ENCODE data around the gene CDH12.

DNA sequence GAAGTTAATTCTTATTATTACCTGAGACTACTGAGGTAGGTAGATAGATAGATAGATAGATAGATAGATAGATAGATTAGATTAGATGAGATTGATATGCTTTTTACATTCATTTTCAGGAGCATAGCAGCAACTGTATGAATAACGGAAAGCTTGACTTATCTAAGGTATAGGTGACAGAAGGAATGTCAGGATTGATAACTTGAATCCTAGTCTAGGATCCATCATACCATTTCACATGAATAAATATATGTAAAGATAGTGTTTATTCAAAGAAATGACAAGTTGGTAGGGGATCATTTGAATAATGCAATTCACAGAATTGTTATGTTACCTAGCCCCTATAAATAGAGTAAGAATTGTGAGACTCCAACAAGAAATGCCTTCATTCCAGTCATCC lies 1008.2 kb downstream of the CDH12 start:
- TF ChIP-seq CTCF (IDR thresholded peaks at IDR 0.05; ENCODE audit: extremely low read depth in 1 of 2, insufficient read depth in 1 of 2, low read depth in 1 of 2, low read length in 2 of 2) (no peak), POLR2A (IDR thresholded peaks at IDR 0.05; ENCODE audit: low read depth, low read length) (no peak), POLR2AphosphoS5 (IDR thresholded peaks at IDR 0.05; ENCODE audit: insufficient read depth, low read depth, low read length) (no peak), FOS (IDR thresholded peaks at IDR 0.05; ENCODE audit: borderline replicate concordance, insufficient read depth, low read length) (no peak)

Measured in endothelial cell of umbilical vein (primary cell).